Measurements from ENCODE around the gene MLF2.

DNA sequence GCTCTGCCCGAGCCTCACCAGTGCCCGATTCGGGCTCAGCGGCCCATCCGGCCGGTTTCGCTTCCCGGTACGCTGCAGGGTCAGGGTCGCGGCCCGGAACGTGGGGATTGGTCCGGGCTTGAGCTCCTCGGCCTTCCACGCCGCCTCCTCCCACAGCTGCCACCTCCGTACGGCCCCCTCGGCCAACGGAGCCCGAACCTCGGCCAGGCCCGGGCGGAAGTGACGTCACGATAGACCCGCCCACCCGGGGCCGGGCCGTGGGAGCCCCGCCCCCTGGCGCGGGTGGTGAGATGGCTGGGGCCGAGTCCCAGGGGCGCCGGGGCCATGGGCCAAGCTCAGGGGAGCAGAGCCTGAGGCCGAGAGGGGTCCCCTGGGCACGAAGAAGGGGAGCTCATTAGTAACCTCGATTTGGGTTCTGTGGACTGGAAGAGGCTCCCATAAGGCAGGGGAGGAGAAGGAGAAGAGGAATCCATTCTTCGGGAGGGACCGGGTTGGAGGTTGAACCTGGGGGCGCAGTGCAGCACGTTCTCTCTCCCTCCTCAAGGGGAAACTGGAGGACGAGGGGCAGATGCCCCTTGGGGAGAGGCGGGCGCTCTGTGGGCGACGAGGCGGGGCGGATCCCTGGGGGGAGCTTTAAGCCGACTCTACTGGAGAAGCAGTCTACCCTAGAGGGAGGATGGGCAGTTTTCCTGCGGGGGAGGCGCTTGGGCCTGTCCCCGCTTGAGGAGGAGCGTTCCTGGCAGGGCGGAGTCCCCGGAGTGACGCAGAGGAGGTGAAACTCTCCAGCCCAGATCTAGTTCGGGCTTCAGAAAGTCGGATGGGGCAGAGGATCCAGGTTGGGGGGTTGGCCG lies at the start of gene MLF2:
- TF ChIP-seq POLR2A (IDR thresholded peaks at IDR 0.05) = peak in 2 of 4 donors; percentile 74 to 87
- TF ChIP-seq, protein P1, sequence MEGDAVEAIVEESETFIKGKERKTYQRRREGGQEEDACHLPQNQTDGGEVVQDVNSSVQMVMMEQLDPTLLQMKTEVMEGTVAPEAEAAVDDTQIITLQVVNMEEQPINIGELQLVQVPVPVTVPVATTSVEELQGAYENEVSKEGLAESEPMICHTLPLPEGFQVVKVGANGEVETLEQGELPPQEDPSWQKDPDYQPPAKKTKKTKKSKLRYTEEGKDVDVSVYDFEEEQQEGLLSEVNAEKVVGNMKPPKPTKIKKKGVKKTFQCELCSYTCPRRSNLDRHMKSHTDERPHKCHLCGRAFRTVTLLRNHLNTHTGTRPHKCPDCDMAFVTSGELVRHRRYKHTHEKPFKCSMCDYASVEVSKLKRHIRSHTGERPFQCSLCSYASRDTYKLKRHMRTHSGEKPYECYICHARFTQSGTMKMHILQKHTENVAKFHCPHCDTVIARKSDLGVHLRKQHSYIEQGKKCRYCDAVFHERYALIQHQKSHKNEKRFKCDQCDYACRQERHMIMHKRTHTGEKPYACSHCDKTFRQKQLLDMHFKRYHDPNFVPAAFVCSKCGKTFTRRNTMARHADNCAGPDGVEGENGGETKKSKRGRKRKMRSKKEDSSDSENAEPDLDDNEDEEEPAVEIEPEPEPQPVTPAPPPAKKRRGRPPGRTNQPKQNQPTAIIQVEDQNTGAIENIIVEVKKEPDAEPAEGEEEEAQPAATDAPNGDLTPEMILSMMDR (IDR thresholded peaks at IDR 0.05) = peak in 5 of 7 experiments; percentile 78 to 99 (median 96)
- peak; percentile 89 to 99 (median 97) for TF ChIP-seq POLR2AphosphoS5 (IDR thresholded peaks at IDR 0.05)

Measured in stomach (tissue), 4 donors.